HG03565 (cell line): Measurements from ENCODE around the gene DNMT3B.
"Not testable (repeated sequence)": the region's sequence is repeated elsewhere in the genome, so short reads cannot be mapped to it uniquely, and the experiment has no call there.

Experiments
- ATAC-seq: cut with Tn5 transposase; IDR thresholded peaks from one replicate; pipeline ENCODE4 v1.9.1; 2021; ENCODE audit warnings: mild to moderate bottlenecking, moderate library complexity; ENCODE audit not compliant: unreplicated experiment

The DNMT3B gene

DNA sequence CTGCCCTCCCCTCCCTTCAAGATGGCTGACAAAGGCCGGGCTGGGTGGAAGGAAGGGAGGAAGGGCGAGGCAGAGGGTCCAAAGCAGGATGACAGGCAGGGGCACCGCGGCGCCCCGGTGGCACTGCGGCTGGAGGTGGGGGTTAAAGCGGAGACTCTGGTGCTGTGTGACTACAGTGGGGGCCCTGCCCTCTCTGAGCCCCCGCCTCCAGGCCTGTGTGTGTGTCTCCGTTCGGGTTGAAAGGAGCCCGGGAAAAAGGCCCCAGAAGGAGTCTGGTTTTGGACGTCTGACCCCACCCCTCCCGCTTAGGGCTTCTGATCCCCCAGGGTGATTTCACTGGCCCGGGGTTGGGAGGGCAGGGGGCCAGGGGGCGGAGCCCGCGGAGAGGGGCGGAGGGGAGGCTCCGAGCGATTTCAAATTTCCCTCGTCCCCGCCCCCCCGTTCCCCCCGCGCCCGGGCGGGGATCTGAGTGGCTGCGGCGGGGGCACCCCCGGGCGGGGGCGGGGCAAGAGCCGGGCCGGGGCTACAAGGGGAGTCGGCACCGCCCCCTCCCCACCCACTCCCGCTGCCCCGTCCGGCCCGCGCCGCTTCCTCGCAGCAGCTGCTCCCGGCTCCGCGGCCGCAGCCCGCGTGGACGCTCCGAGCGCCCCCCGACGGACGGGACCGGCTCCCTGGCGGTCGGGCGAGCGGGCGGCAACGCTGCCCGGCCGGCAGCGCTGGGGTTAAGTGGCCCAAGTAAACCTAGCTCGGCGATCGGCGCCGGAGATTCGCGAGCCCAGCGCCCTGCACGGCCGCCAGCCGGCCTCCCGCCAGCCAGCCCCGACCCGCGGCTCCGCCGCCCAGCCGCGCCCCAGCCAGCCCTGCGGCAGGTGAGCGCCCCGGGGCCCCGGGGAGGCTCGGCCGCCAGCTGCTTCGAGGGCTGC, at the start of gene DNMT3B:
Gene DNMT3B, plus strand, starts transcription at position 555 of the 923 bp plus-strand sequence. CDS start 17,939 bp downstream, outside the sequence.
- peak; percentile 43 for ATAC-seq

DNA sequence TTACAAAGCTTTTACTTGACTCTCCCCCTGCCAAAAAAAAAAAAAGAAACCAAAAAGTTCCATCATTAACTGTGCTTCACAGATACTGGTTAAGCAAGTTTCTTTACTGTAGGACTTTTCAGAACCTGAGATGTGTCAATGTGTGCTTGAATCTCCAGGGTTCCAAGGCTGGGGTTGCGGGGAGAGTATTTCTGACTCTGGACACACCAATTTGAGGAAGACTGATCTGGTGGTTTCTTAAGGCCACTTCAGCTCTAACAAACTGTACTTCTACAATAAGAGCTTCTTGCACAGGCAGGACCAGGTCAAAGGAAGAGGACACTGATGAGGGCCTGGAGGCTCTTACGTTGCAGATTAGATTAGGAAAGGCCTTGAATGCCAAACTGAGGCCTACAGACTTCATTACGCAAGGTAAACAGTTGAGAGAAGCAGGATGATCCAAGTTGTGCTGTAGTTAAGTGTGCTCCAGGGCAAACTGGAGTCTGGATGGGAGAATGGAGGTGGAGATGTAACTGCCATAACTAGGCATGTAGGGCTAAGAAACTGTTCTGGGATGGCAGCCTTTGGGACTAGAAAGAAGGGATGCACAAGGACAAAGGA, 43.3 kb upstream of the DNMT3B start:
- ATAC-seq, result no peak

DNA sequence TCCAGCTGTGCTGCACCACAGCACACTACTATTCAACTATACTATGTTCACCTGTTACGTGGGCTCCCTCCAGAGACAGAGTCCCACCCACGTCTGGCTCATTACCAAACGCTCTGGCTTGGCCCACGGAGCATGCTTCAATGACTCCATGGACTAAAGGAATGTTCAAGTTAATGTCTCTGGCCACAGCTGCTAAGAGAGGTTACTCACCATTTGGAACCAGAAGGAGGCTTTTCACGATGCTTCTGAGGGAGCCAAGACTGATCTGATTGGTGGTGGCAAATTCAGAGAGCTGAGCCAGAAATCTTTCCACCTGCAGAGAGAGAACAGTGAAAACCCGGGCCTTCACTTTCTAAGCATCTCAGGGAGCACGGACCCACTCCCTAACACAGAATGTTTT, 34.5 kb upstream of the DNMT3B start:
- no peak for ATAC-seq

DNA sequence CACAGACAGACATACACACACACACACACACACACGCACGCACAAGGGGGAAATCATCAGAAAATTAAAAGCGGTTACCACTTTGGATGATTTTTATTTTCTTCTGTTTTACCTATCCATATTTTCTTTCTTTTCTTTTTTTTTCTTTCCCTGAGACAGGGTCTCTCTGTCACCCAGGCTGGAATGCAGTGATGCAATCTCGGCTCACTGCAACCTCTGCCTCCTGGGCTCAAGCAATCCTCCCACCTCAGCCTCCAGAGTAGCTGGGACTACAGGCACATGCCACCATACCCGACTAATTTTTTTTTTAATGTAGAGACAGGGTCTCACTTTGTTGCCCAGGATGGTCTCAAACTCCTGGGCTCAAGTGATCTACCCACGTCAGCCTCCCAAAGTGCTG, 33.8 kb upstream of the DNMT3B start:
- ATAC-seq, result not testable (repeated sequence)

DNA sequence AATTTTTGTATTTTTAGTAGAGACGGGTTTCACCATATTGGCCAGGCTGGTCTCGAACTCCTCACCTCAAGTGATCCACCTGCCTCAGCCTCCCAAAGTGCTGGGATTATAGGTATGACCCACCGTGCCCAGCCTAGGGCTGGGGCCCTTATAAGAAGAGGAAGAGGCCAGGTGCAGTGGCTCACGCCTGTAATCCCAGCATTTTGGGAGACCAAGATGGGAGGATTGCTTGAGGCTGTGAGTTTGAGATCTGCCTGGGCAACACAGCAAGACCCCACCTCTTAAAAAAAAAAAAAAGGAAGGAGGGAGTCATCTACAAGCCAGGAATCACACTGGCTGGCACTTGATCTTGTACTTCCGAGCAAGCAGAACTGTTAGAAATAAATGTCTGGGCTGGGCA, 32.9 kb upstream of the DNMT3B start:
- ATAC-seq, result not testable (repeated sequence)

DNA sequence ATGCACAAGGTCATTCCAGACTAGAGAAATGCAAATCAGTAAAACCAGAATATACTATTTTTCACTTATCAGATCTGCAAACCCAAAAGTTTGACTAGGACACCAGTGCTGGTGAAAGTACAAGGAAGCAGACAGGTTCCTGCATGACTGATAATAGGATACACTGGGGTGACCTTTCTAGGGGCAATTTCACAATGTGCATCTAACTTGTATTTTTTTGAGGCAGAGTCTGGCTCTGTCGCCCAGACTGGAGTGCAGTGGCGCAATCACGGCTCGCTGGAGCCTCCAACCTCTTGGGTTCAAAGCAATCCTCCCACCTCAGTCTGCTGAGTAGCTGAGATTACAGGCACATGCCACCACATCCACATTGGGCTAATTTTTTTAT, 30.3 kb upstream of the DNMT3B start:
- no peak for ATAC-seq

DNA sequence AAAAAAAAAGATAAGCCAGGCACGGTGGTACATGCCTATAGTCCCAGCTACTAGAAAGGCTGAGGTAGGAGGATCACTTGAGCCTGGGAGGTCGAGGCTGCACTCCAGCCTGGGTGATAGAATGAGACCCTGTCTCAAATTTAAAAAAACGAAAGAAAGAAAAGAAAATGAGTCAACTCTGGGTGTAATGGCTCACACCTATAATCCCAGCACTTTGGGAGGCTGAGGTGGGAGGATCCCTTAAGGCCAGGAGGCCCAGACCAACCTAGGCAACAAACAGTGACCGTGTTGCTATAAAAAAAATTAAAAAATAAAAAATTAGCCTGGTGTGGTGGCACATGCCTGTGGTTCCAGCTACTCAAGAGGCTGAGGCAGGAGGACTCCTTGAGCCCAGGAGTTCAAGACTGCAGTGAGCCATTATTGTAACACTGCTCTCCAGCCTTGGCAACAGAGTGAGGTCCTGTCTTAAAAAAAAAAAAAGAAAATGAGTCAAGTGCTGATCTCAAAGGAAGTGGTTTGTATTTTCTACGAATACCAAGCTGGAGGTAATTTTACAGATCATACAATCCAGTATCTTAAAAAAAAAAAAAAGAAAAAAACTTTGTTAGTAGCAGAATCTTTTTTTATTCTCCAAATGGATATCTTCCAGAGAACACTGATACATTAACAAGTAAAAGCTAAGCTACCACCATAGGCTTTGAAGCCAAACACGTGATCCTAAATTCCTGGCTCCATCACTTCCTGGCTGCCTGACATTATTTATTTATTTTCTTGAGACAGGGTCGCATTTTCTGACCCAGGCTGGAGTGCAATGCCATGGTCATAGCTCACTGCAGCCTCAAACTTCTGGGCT, 24.6 kb upstream of the DNMT3B start:
- no peak for ATAC-seq

DNA sequence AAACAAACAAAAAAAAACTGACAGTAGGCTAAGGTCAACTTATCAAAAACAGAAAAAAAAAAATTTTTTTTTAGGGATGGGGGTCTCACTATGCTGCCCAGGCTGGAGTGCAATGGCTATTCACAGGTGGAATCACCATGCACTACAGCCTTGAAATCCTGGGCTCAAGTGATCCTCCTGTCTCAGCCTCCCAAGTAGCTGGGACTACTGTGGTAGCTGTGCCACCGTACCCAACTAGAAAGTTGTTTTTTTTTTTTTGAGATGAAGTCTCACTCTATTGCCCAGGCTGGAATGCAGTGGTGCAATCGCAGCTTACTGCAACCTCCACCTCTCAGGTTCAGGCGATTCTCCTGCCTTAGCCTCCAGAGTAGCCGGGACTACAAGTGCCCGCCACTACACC, 21.0 kb upstream of the DNMT3B start:
- no peak for ATAC-seq

DNA sequence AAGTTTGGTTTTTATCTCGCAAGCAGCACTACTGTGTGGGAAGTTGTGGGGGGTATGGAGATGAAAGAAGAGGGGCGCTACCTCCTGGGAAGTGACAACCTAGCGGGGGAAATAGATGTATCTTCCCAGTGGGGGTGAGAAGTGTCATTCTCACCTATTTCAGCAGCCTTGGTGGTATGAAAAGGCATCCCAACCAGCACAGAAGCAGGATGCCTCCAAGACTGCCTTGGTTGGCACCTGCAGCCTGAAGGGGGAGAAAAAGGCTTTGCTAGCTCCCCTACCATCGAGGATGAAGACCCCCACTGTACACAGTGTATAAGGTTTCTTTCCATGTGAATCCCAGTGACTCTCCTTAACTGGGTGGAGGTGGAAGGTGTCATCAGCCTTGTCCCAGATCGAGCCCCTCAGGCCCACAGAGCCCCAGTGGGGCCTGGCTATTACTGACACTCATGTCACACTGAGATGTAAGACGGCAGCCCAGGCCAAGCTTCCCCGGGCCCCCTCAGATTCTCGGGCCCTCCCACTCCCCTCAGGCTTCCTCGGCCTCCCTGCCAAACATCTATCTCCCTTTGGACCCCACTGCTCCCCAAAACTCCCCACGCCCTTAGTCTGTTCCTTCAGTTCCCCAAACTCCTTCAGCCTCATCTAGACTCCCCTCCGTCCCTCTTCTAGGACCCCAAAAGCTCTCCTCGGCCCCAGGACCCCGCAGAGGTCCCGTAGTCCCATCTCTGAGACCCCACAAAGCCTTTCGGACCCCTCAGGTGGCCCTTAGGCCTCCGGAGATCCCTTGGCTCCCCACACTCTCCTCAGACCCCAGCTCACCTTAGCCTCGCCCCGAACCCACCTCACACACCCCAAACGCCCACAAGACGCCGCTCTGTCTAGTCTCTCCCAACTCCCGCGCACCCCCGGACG, 19.6 kb upstream of the DNMT3B start:
- no peak for ATAC-seq

DNA sequence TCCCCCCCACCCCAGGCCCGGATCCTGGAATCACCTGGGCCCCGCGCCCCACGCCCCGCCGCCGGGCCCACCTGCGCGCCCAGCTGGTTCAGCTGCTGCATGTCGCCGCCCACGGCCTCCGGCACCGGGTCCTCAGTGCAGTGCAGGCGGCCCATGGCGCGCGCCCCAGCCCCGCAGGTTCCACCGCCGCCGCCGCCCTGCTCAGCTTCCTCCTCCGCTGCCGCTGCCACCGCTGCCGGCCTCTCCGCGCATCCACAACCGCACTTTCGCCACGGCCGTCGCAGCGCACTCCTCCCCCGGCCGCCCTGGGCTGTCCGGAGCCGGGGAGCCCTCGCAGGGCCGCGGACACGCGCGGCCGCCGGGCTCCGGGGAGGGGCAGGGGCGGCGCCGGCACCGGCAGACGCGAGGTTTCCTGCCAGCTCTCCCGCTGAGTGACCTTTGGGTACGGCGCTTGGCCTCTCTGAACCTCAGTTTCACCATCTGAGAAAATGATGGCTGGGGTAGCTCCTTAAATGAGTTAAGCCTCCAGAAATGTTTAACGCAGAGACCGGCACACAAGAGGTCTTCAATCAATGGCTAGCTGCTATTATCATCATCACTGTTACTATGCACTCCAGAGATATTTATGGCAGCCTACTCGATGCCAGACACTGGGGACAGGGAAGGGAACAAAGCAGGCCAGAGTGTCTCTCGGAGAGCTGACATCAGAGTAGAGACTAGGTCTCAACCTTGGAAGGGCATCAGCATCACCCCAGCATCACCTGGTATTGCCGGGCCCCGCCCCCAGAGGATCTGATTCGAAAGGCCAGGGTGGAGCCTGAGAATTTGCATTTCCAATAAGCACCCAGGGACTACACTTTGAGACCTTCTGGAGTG, 18.7 kb upstream of the DNMT3B start, which contains the start of gene COMMD7:
Gene COMMD7, minus strand, starts transcription at position 231 of the 876 bp plus-strand sequence. Its CDS starts 76 bp downstream, at position 155.
- ATAC-seq, result peak; percentile 60

DNA sequence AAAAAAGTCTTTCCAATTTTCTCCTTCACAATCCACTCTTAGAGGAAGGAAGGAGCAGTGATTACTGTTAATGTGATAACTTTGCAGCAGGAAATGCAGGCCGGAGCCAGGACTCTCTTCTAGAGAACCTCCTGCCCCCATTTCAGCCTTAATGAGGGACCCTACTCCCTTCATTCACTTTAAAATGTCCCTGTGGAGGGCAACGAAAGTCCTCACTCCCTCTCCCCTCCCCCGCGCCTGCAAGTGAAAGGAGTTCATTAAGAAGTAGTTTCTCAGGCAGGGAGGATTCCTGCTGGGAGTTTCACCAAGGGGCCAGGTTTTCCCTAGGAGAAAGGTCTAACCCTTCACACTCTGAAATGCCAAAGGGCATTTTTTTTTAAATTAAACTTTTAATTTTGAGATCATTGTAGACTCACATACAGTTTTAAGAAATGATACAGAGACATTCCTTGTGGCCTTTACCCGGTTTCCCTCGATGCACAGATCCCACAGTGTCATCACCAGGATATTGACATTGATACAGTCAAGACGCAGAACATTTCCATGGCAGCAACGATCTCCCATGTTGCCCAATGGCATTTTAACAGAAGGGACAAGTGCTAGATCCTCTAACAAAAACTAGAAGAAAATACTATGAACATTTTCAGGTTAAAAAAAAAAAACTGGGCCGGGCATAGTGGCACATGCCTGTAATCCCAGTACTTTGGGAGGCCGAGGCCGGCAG, 12.1 kb upstream of the DNMT3B start:
- ATAC-seq, result no peak

DNA sequence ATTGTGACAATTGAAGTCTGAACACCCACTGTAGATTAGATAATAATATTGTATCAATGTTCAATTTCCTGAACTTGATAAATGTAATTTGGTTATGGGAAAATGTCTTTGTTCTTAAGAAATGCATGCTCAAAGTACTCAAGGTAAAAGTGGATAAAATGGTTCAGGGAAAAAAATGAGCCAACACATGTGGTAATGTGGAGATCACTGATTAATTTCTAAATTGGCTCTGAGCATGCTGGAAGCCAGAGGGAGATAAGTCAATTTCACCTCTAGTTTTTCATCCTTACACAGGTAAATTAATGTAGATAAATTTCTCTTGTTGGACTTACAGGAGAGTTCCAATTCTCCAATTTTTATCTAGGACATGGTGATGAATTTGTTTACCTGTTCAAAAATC, 10.9 kb upstream of the DNMT3B start:
- ATAC-seq, result no peak

DNA sequence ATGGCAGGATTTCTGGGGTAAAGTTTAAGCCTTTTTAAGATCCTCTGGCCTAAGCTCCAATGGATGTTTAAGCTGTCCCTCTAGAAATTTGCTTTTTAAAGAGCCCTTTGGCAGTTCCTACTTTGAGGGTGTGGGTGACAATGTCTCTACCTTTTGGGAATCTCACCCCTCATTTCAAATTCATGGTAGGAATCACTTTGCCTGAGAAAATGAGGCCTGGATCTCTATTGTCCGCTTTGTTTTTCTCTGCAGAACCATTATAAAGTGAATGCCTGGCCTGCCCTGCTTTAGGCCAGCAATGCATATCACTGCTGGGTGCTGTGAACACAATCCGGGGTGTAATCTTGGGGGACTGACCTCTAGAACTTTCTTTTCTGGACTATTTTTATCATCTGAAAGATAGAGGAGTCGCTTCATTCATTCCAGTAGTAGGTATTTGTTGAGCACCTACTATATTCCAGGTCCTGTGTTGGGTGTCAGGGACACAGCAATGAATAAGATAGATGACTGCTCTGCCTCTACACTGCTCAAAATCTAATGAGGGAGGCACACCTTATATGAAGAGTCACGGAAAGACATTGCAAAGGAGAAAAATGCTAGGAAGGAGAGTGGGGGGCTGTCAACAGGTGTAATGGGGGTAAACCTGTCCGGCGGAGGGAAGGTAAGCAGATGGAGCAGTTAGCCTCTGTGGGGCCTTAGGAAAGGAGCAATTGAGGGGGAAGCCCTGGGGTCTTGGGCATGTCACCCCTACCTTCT, 10.3 kb upstream of the DNMT3B start:
- no peak for ATAC-seq

DNA sequence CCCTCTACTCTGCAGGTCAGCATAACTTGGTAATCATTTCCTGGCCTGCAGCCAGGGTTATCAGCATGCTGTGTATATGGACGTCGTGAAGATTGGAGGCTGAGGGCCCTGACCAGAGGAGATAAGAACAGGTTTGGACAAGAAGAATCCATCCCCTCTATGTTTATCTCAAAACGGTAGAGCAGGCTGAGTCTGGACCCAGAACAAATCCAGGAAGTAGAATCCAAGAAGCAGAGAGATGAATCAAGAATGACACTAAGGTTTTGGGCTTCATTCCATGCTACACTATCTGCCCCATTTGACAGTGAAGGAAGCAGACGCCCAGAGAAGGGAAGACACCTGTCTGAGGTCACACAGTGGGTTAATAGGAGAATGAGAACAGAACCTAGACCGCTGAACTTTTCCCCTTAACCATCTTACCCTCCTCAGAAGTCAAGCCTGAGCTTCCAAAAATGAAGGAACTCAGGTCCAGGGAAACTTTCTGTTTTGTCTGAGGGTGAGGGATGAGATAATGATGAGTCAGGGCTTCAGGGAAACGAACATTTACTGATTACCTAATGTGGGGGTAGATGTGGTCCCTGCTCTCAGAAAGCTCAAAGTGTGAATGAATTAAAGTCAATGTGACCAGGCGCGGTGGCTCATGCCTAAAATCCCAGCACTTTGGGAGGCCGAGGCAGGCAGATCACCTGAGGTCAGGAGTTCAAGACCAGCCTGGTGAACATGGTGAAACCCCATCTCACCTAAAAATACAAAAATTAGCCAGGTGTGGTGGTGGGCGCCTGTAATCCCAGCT, 9.5 kb upstream of the DNMT3B start:
- ATAC-seq, result no peak

DNA sequence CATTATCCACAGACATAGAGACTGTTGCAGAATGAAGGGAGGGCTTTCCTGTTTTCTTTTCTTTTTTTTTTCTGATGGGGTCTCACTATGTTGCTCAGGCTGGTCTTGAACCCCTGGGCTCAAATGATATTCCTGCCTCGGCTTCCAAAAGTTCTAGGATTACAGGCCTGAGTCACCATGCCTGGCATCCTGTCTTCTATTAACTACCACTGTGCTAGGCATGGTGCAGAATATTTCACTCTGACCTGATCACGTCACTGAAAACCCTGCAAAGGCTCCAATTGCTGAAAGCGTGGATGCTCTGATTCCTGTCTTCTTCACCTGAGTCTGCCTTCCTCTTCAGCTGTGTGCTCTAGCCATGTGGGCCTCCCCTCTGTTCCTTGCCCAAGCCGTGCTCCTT, 8.5 kb upstream of the DNMT3B start:
- no peak for ATAC-seq

DNA sequence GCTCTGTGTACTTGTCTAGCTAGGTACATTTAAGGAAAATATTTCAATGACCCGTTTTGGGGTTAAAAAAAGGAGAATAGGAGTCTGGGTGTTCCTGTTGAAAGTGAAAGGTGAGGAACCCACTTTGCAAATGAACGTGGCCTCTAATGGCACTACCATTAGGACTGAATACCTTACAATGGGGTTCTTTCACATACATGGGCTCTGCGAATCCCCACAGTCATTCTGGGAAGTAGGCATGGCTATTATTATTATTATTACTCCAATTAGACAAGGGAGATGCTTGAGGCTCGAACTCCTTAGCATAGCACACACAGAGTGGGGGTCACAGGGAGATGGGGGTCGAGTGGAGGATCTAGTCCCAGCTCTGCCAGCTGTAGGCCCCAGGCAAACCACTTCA, 6.0 kb upstream of the DNMT3B start:
- no peak for ATAC-seq

DNA sequence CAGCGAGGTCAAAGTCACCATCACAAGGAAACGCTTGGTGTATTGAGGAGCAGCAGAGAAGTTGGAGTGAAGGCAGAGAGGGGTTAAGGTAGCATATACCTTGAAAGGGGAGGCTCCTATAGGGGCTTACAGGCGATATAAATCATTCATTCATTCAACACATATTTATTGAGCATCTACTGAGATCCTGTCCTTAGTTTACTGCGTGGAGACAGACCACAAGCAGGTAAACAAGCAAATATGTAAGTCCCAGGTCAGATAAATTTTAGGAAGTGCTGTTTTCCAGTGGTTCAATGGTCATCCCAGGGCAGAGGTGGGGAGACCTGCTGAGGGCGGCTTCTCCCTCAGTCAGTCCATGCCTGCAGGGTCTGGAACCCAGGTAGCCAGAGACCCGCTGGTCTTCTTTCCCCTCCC, 761 bp upstream of the DNMT3B start:
- no peak for ATAC-seq
